Measurements from ENCODE around the gene FGD4. TPM values are rescaled to one million over a fixed set of nuclear protein-coding genes. Genes with fewer than 3 reads are reported as not detected.

FGD4 gene
- total and polyA plus RNA-seq, 4 donors = 4.8 to 64.6 (median 24.2) TPM

Small RNA genes lying within 50 kb of the gene (small RNA-seq; reads per million reads assigned to genes)
- gene RF00019 (ENCODE audit: low replicate concordance) (not detected), gene RNU6-494P (ENCODE audit: low replicate concordance) (not detected)

Measured in lung (tissue), 5 donors.